Lower lobe of right lung (tissue), 2 donors: ENCODE data around the gene ALDH1A1. TPM values are rescaled to one million over a fixed set of nuclear protein-coding genes. Genes with fewer than 3 reads are reported as not detected.

Experiments used
- ATAC-seq, 2 donors: fragments of 200-7000 bp; cut with Tn5 transposase; one replicate each; pipeline ENCODE4 v1.9.1; 2020 to 2022; ENCODE audit warnings: mild to moderate bottlenecking in 2 of 2, moderate library complexity in 2 of 2
- DNase-seq: peaks from one replicate; pipeline ENCODE4 v3.0.0-alpha.2; 2020
- H3K27ac ChIP-seq: fragments of 200-600 bp; one replicate; pipeline ENCODE4 v1.8.0; 2022
- H3K27me3 ChIP-seq: fragments of 200-600 bp; one replicate; pipeline ENCODE4 v1.8.0; 2022; ENCODE audit warnings: low read depth
- H3K36me3 ChIP-seq: fragments of 200-600 bp; one replicate; pipeline ENCODE4 v1.8.0; 2022; ENCODE audit warnings: mild to moderate bottlenecking
- H3K4me1 ChIP-seq: fragments of 200-600 bp; one replicate; pipeline ENCODE4 v1.8.0; 2022
- H3K4me3 ChIP-seq: fragments of 200-600 bp; one replicate; pipeline ENCODE4 v1.8.0; 2022; ENCODE audit warnings: mild to moderate bottlenecking
- H3K9me3 ChIP-seq: fragments of 200-600 bp; one replicate; pipeline ENCODE4 v1.8.0; 2022
- intact Hi-C: fragments of 100-400 bp; cut with DNase I; formaldehyde crosslinking; loops from one replicate; pipeline ENCODE4 v1.11.0; 2022
- total RNA-seq: library from RNA; stranded (reverse); fragmentation: NEBNext Ultra II Directional; extraction: Animal tissue kit (Norgen Biotek cat#: 25700); gene quantifications from one replicate; pipeline ENCODE4 v1.2.1, GENCODE V29; 2021
- TF ChIP-seq, protein P1 (sequence below): fragments of 200-600 bp; IDR thresholded peaks from one replicate; pipeline ENCODE4 v1.8.0; 2022; ENCODE audit warnings: antibody characterized with exemption, mild to moderate bottlenecking
- donor health status: DM: no; HTN: yes; CAD: no; lungs with severe emphysema.

Gene ALDH1A1
- total RNA-seq, 1 donor from 2014 or later, result 238 TPM

DNA sequence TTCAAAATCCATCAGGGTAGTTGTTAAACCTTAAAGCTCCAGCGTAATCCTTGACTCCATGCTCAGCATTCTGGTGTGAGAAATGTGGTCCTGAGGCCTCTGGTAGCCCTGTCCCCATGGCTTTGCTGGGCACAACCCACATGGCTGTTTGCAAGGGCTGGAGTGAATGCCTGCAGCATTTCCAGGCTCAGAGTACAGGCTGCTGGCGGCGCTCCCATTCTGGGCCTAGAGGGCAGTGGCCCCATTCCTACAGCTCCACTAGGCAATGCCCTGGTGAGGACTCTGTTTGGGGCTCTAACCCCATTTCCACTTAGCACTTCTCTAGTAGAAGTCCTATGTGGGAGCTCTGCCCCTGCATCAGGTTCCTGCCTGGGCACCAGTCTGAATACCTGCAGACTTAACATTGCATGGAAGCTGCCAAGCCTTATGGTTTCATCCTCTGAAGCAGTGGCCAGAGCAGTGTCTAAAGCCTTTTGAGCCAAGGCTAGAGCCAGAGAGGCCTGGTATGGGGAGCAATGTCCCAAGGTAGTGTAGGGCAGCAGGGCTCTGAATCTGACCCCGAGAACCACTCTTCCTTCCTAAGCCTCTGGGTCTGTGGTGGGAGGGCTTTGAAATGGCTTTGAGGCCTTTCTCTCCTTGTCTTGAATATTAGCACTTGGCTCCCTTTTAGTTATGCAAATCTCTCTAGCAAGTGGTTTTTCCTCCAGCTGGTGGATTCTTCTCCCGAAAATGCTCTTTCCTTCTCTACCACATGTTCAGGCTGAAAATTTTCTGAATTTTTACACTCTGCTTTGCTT lies 5.8 kb upstream of the ALDH1A1 start:
- Histone ChIP-seq H3K9me3 (peaks cover 4% of the 10 kb centered on the region), H3K27me3 (no peaks in the 10 kb centered on the region), H3K4me1 (peaks cover 17% of the 10 kb centered on the region), H3K4me3 (no peak overlapping the region), H3K36me3 (no peaks in the 10 kb centered on the region), H3K27ac (no peak overlapping the region)
- intact Hi-C loops, result no loop called here
- TF ChIP-seq, protein P1, sequence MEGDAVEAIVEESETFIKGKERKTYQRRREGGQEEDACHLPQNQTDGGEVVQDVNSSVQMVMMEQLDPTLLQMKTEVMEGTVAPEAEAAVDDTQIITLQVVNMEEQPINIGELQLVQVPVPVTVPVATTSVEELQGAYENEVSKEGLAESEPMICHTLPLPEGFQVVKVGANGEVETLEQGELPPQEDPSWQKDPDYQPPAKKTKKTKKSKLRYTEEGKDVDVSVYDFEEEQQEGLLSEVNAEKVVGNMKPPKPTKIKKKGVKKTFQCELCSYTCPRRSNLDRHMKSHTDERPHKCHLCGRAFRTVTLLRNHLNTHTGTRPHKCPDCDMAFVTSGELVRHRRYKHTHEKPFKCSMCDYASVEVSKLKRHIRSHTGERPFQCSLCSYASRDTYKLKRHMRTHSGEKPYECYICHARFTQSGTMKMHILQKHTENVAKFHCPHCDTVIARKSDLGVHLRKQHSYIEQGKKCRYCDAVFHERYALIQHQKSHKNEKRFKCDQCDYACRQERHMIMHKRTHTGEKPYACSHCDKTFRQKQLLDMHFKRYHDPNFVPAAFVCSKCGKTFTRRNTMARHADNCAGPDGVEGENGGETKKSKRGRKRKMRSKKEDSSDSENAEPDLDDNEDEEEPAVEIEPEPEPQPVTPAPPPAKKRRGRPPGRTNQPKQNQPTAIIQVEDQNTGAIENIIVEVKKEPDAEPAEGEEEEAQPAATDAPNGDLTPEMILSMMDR, result no peak
- ATAC-seq (no peak), DNase-seq (no peak)

DNA sequence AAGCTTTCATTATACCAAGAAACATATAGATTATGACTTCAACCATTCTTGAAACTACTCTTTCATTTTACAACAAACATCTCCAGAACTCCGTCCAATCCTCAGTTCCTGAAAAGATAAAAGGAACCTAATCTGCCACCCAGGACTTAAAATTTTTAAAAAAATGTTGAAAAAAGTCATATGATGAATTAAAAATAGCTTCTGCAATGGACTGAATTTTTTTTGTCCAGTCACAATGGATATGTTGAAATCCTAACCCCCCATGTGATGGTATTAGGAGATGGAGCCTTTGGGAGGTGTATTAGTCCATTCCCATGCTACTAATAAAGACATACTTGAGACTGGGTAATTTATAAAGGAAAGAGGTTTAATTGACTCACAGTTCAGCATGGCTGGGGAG lies 2.7 kb upstream of the ALDH1A1 start:
- no peak for ATAC-seq
- no peaks in the 10 kb centered on the region for H3K27me3 ChIP-seq
- TF ChIP-seq, protein P1, result no peak
- H3K27ac ChIP-seq, result peak overlapping the region; percentile 74
- DNase-seq, result no peak
- peaks cover 4% of the 10 kb centered on the region for H3K9me3 ChIP-seq
- H3K4me1 ChIP-seq, result peaks cover 23% of the 10 kb centered on the region
- intact Hi-C loops, result no loop called here
- no peaks in the 10 kb centered on the region for H3K36me3 ChIP-seq
- no peak overlapping the region for H3K4me3 ChIP-seq

DNA sequence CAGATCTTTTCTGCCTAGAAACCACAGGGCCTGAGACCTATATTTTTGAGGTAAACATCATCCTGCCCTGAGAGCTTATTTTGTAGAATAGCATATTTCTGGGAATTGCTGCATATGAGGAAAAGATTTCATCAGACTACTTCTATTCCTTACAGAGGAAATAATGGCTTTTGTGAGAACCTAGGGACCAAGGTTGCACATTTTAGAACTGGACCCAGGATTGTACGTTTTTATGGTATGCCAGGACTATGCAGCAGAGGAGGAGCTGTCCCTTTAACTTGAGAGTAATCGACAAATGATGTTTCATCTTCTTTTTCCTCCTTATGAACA lies 2.2 kb upstream of the ALDH1A1 start:
- intact Hi-C loops, result no loop called here
- Histone ChIP-seq H3K27ac (peak overlapping the region; percentile 74), H3K36me3 (no peaks in the 10 kb centered on the region), H3K4me1 (peaks cover 23% of the 10 kb centered on the region), H3K4me3 (no peak overlapping the region), H3K27me3 (no peaks in the 10 kb centered on the region), H3K9me3 (peaks cover 4% of the 10 kb centered on the region)
- no peak for DNase-seq
- ATAC-seq, result no peak
- TF ChIP-seq, protein P1, result no peak

DNA sequence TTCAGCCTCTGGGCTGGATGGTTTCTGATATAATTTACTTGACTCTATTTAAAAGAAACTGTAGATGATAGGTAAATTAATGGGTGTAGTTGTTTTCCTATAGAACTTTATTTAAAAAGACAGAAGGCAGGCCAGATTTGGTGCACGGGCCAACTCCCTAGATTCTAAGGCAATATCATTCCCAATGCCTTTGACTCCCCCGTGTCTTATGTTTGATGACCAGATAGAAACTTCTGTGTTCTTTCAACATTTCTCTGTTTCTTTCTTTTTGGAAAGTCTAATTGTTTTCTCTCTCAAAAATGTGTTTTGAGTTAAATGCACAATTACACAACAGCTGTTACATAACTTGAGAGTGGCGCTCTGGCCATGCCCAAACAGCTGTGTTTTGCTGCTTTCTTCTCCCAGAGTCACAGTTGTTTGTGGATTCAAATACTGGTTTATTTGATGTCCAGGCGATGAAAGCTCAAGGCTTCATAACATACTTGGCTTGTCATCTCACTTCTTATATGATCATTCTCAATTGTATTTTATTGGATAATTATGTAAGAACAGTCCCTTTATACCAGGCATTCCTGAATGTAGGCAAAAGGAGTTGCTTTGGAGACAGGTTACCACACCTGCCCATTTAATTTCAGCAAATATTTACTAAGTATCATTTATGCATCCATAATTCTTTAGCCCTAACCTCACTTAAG lies 1.7 kb upstream of the ALDH1A1 start:
- ATAC-seq, result no peak
- H3K4me3 ChIP-seq, result no peak overlapping the region
- H3K27me3 ChIP-seq, result no peaks in the 10 kb centered on the region
- H3K4me1 ChIP-seq, result peaks cover 23% of the 10 kb centered on the region
- intact Hi-C loops, result no loop called here
- no peaks in the 10 kb centered on the region for H3K36me3 ChIP-seq
- H3K27ac ChIP-seq, result peak overlapping the region; percentile 74
- TF ChIP-seq, protein P1, result no peak
- DNase-seq, result no peak
- peaks cover 4% of the 10 kb centered on the region for H3K9me3 ChIP-seq

DNA sequence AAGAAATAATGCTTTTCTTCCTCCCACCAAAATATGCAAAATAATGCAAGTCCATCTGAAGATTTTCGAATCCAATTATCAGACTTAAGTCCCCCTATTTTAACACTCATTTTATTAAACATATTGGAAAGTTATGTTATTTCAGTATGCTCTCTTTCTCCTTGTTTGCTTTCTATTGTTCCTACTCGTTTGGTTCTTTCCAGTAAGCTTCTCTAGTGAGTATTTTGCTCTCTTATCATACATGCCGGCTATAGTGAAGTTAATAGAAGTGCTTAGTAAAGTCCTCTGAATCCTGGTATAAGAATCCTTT lies 517 bp downstream of the ALDH1A1 start:
- DNase-seq (no peak), ATAC-seq (no peak)
- no peaks in the 10 kb centered on the region for H3K36me3 ChIP-seq
- intact Hi-C loops, result no loop called here
- TF ChIP-seq, protein P1, result no peak
- H3K4me3 ChIP-seq, result peak overlapping the region; percentile 45
- peaks cover 37% of the 10 kb centered on the region for H3K4me1 ChIP-seq
- no peaks in the 10 kb centered on the region for H3K9me3 ChIP-seq
- H3K27me3 ChIP-seq, result no peaks in the 10 kb centered on the region
- H3K27ac ChIP-seq, result peak overlapping the region; percentile 74
